ENCODE data around the gene CD302.

- TF ChIP-seq CTCF (IDR thresholded peaks at IDR 0.05) = no peak
- no peak for TF ChIP-seq POLR2A (IDR thresholded peaks at IDR 0.05)
These were observed 60.6 kb downstream of the CD302 start for GRCh38 chr2:159737292-159737916.

Measured in body of pancreas (tissue), 4 donors.